Gastroesophageal sphincter (tissue), 3 donors: ENCODE data around the gene PTPN14.

ENCODE experiments used
- CTCF ChIP-seq, 4 experiments: fragments of 200-600 bp in 2 of 4; fragments of 450-650 bp in 2 of 4; sonication (generic) in 1 of 4; IDR thresholded peaks; one replicate each; pipeline ENCODE4 v1.5.1; 2017 to 2019; ENCODE audit warnings: antibody characterized with exemption in 4 of 4, mild to moderate bottlenecking in 2 of 4, moderate library complexity in 2 of 4
- EP300 ChIP-seq: sonication (generic); formaldehyde crosslinking; IDR thresholded peaks from one replicate; pipeline ENCODE4 v1.6.1; 2017; ENCODE audit warnings: antibody characterized with exemption, mild to moderate bottlenecking
- POLR2A ChIP-seq, 2 donors: fragments of 450-650 bp; IDR thresholded peaks; one replicate each; pipeline ENCODE4 v1.6.1; 2017; ENCODE audit warnings: antibody characterized with exemption in 2 of 2, mild to moderate bottlenecking in 2 of 2, moderate library complexity in 1 of 2

- TF ChIP-seq EP300 (no peak), CTCF (IDR thresholded peaks at IDR 0.05) (no peak), POLR2A (IDR thresholded peaks at IDR 0.05) (no peak)
These were observed 126.3 kb downstream of the PTPN14 start for GRCh38 chr1:214425101-214425500.
